GM12878 (cell line): ENCODE results near the gene SEC16B. TPM values are rescaled to one million over a fixed set of nuclear protein-coding genes. Genes with fewer than 3 reads are reported as not detected.

ENCODE experiments used
- ATAC-seq: fragments of 200-7000 bp; cut with Tn5 transposase; 3 replicates; pipeline ENCODE4 v1.9.1; 2020; ENCODE audit warnings: mild to moderate bottlenecking, moderate library complexity
- BruUV-seq: library from RNA; stranded (reverse); fragments of 400-500 nt; replicated peaks from 2 replicates; lab custom pipeline; 2021; lab: Mats Ljungman, UMichigan
- CTCF ChIA-PET: fragments of 300-600 bp; sonication (Branson Sonifier 250); formaldehyde crosslinking; extraction: SDS; loops from one replicate; lab custom pipeline; 2021; ENCODE audit warnings: inconsistent platforms; lab: Yijun Ruan, JAX
- POLR2A ChIA-PET: fragments of 350-600 bp; formaldehyde crosslinking; extraction: SDS; loops from one replicate; lab custom pipeline; 2021; ENCODE audit warnings: inconsistent platforms; lab: Charles Lee
- RAD21 ChIA-PET: fragments of 300-600 bp; sonication (Branson Sonifier 250); formaldehyde crosslinking; loops from one replicate; lab custom pipeline; 2023; ENCODE audit warnings: antibody characterized with exemption; ENCODE audit not compliant: unreplicated experiment; lab: Charles Lee
- SMC1A ChIA-PET: fragments of 300-600 bp; sonication (Branson Sonifier 250); formaldehyde crosslinking; loops from one replicate; lab custom pipeline; 2023; ENCODE audit not compliant: unreplicated experiment, uncharacterized antibody; lab: Charles Lee
- DNase-seq: peaks from one replicate; pipeline ENCODE4 v3.0.0-alpha.2; 2011; ENCODE audit warnings: low read depth, low spot score
- FAIRE-seq: peaks from 3 replicates; lab custom pipeline; 2011; peaks lifted over from hg19 to GRCh38; lab: Jason Lieb, UNC
- H2AFZ ChIP-seq: 2 replicates; pipeline ENCODE4 v1.6.0; 2011; ENCODE audit warnings: low read depth, low read length, control low read depth; ENCODE audit not compliant: control insufficient read depth
- H3K27ac ChIP-seq: 2 replicates; pipeline ENCODE4 v1.5.1; 2011; ENCODE audit warnings: control low read depth; ENCODE audit not compliant: control insufficient read depth, insufficient read depth
- H3K27me3 ChIP-seq, 2 experiments: replicated peaks in 1 of 2; 2 replicates each; pipeline versions ENCODE4 v1.6.0 to v1.6.1; 2011; ENCODE audit warnings: low read length in 1 of 2; ENCODE audit not compliant: control insufficient read depth in 2 of 2, insufficient read depth in 2 of 2
- H3K36me3 ChIP-seq, 2 experiments: 2 replicates each; pipeline ENCODE4 v1.5.1; 2011; ENCODE audit warnings: low read length in 1 of 2; ENCODE audit not compliant: control insufficient read depth in 2 of 2, insufficient read depth in 2 of 2
- H3K4me1 ChIP-seq: 2 replicates; pipeline ENCODE4 v1.6.1; 2011; ENCODE audit warnings: mild to moderate bottlenecking, low read length, moderate library complexity, mixed read lengths; ENCODE audit not compliant: control insufficient read depth, insufficient read depth
- H3K4me2 ChIP-seq: 2 replicates; pipeline ENCODE4 v1.6.0; 2011; ENCODE audit warnings: control low read depth; ENCODE audit not compliant: control insufficient read depth, insufficient read depth
- H3K4me3 ChIP-seq: fragments of 200-600 bp; sonication (generic); 2 replicates; pipeline ENCODE4 v1.5.1; 2016
- H3K79me2 ChIP-seq: 2 replicates; pipeline ENCODE4 v1.6.0; 2011; ENCODE audit warnings: low read length; ENCODE audit not compliant: control insufficient read depth, insufficient read depth
- H3K9ac ChIP-seq: 2 replicates; pipeline ENCODE4 v1.8.0; 2011; ENCODE audit warnings: low read length, control low read depth, mixed read lengths; ENCODE audit not compliant: control insufficient read depth, insufficient read depth
- H3K9me3 ChIP-seq: replicated peaks from 3 replicates; pipeline ENCODE4 v1.5.1; 2011; ENCODE audit warnings: mild to moderate bottlenecking, low read length; ENCODE audit not compliant: control insufficient read depth, insufficient read depth
- H4K20me1 ChIP-seq: 2 replicates; pipeline ENCODE4 v1.6.0; 2011; ENCODE audit not compliant: control insufficient read depth, insufficient read depth
- BMI1 ChIP-seq: fragments of 450-650 bp; IDR thresholded peaks from 2 replicates; pipeline ENCODE4 v1.6.1; 2016; ENCODE audit warnings: mild to moderate bottlenecking, moderate library complexity, borderline replicate concordance
- CTCF ChIP-seq, 3 experiments: IDR thresholded peaks in 2 of 3; conservative IDR thresholded peaks in 1 of 3; 2 replicates each; pipeline ENCODE4 v1.5.1; 2011; ENCODE audit warnings: low read depth in 3 of 3, low read length in 3 of 3, mild to moderate bottlenecking in 3 of 3, control low read depth in 2 of 3, moderate library complexity in 2 of 3, inconsistent platforms in 1 of 3, mixed read lengths in 1 of 3; ENCODE audit not compliant: control insufficient read depth in 2 of 3, insufficient read depth in 1 of 3; ENCODE audit errors: extremely low read depth in 1 of 3
- IRF4 ChIP-seq: IDR thresholded peaks from 2 replicates; pipeline ENCODE4 v1.6.1; 2011; ENCODE audit warnings: low read depth, low read length
- IRF5 ChIP-seq: fragments of 450-650 bp; IDR thresholded peaks from 2 replicates; pipeline ENCODE4 v1.6.1; 2017; ENCODE audit warnings: borderline replicate concordance
- MAX ChIP-seq: IDR thresholded peaks from 2 replicates; pipeline ENCODE4 v1.6.1; 2012; ENCODE audit warnings: low read depth, low read length, improper control_type of control experiment
- POLR2AphosphoS2 ChIP-seq: IDR thresholded peaks from 2 replicates; pipeline ENCODE4 v1.6.1; 2011; ENCODE audit warnings: low read depth, mild to moderate bottlenecking, low read length, improper control_type of control experiment, moderate library complexity
- POLR2AphosphoS5 ChIP-seq: IDR thresholded peaks from 2 replicates; pipeline ENCODE4 v1.6.1; 2011; ENCODE audit warnings: mild to moderate bottlenecking, low read length, inconsistent platforms
- POU2F2 ChIP-seq: IDR thresholded peaks from 3 replicates; pipeline ENCODE4 v1.6.1; 2011; ENCODE audit warnings: low read depth, mild to moderate bottlenecking, low read length, borderline replicate concordance
- RELB ChIP-seq: fragments of 450-650 bp; IDR thresholded peaks from 2 replicates; pipeline ENCODE4 v1.6.1; 2017; ENCODE audit warnings: low read depth, mild to moderate bottlenecking, moderate library complexity
- TARDBP ChIP-seq: IDR thresholded peaks from 2 replicates; pipeline ENCODE4 v1.6.1; 2016; ENCODE audit warnings: borderline replicate concordance
- YY1 ChIP-seq: IDR thresholded peaks from 2 replicates; pipeline ENCODE4 v1.6.1; 2011; ENCODE audit warnings: low read depth, mild to moderate bottlenecking, low read length
- ZBTB40 ChIP-seq: fragments of 450-650 bp; IDR thresholded peaks from 2 replicates; pipeline ENCODE4 v1.6.1; 2016; ENCODE audit warnings: mild to moderate bottlenecking, moderate library complexity, borderline replicate concordance
- ZNF274 ChIP-seq: IDR thresholded peaks from one replicate; pipeline ENCODE4 v1.8.0; 2011; ENCODE audit not compliant: insufficient read length, insufficient read depth
- WGBS: methylation state at CpG from one replicate; pipeline ENCODE4 v1.1.6; 2016; ENCODE audit warnings: low lambda C conversion rate; ENCODE audit not compliant: insufficient replicate concordance, insufficient coverage; ENCODE audit errors: missing lambda C conversion rate; 5-methylcytosine and 5-hydroxymethylcytosine counted together
- in situ Hi-C: fragments of 300-500 bp; cut with MboI; formaldehyde crosslinking; loops from 9 replicates; pipeline ENCODE4 v1.14.3; 2018; ENCODE audit warnings: mixed read lengths
- intact Hi-C: fragments of 100-400 bp; cut with micrococcal nuclease; formaldehyde crosslinking; loops from one replicate; pipeline ENCODE4 v1.14.2; 2022; ENCODE audit not compliant: unreplicated experiment
- polyA plus RNA-seq, 11 experiments: library from polyadenylated mRNA; depleted of rRNA in 4 of 11; unstranded in 6 of 11; stranded (reverse) in 5 of 11; fragments of >200 nt; fragmentation: Nextera tagmentation in 4 of 11; fragmentation: Illumina TruSeq in 1 of 11; extraction: Ambion mirVana in 4 of 11; extraction: Trizol in 1 of 11; gene quantifications; 1 replicate in 1 of 11; 2 replicates in 10 of 11; pipeline versions ENCODE4 v1.2.1 to v1.2.3, GENCODE V29; 2011 to 2016; ENCODE audit warnings: inconsistent platforms in 2 of 11, missing spikeins in 2 of 11, low read depth in 1 of 11
- total RNA-seq, 4 experiments: library from RNA; depleted of rRNA in 3 of 4; stranded (reverse); fragments of >200 nt in 3 of 4; fragmentation: Illumina TruSeq in 1 of 4; extraction: Trizol in 1 of 4; gene quantifications; 2 replicates each; pipeline versions ENCODE4 v1.2.1 to v1.2.3, GENCODE V29; 2013 to 2021

SEC16B gene
- total and polyA plus RNA-seq, 10 of the 15 experiments (the other 5 are each of a cell fraction or from before 2014, with no cell fraction given) = 0.10 to 0.94 (median 0.17) TPM; not detected in 2

GRCh38 chr1:177897281-177897997 is 72.4 kb downstream of the SEC16B start:
- Histone ChIP-seq H3K4me2 (no peak overlapping the region), H2AFZ (no peak overlapping the region), H3K9ac (no peak overlapping the region), H3K79me2 (no peaks in the 10 kb centered on the region), H3K4me1 (no peaks in the 10 kb centered on the region), H3K27ac (no peak overlapping the region), H3K9me3 (no peaks in the 10 kb centered on the region), H3K27me3 (no peaks in the 10 kb centered on the region; a peak in 2 of 4 replicates), H4K20me1 (no peaks in the 10 kb centered on the region), H3K36me3 (no peaks in the 10 kb centered on the region), H3K4me3 (no peak overlapping the region)
- FAIRE-seq (no peak), DNase-seq (no peak), ATAC-seq (no peak)
- CTCF ChIA-PET = interaction anchor here (0.9 to 1.4 kb wide), 3 partner anchors 9 to 41 kb away, joined by 3 to 4 read pairs (median 4); no protein-coding TSS in a partner anchor
- in situ Hi-C loops (no loop called here), intact Hi-C loops (no loop called here)
- POLR2A ChIA-PET = no interaction called here
- no TSS peak for BruUV-seq
- SMC1A ChIA-PET = interaction anchor here (1.2 kb wide), 1 partner anchor 46 kb away, joined by 3 read pairs; no protein-coding TSS in a partner anchor
- RAD21 ChIA-PET = no interaction called here
- WGBS = 6% methylated on average over 9 of the region's 10 CpGs
- TF ChIP-seq YY1 (no peak), MAX (no peak), ZNF274 (no peak), TARDBP (no peak), ZBTB40 (no peak), IRF5 (no peak), POU2F2 (no peak), POLR2AphosphoS5 (no peak), IRF4 (no peak), CTCF (IDR thresholded peaks at IDR 0.05 in 2 of 3, conservative IDR thresholded peaks at IDR 0.05 in 1 of 3; ENCODE audit: control insufficient read depth in 2 of 3, extremely low read depth in 1 of 3, insufficient read depth in 1 of 3, low read depth in 3 of 3, low read length in 3 of 3) (no peak), BMI1 (no peak), POLR2AphosphoS2 (no peak), RELB (no peak)
